HG02884 (cell line): ENCODE results near the gene TMEM30A.

ENCODE experiments used
- ATAC-seq: cut with Tn5 transposase; IDR thresholded peaks from one replicate; pipeline ENCODE4 v1.9.1; 2021; ENCODE audit warnings: mild to moderate bottlenecking, moderate library complexity; ENCODE audit not compliant: unreplicated experiment

The TMEM30A gene

DNA sequence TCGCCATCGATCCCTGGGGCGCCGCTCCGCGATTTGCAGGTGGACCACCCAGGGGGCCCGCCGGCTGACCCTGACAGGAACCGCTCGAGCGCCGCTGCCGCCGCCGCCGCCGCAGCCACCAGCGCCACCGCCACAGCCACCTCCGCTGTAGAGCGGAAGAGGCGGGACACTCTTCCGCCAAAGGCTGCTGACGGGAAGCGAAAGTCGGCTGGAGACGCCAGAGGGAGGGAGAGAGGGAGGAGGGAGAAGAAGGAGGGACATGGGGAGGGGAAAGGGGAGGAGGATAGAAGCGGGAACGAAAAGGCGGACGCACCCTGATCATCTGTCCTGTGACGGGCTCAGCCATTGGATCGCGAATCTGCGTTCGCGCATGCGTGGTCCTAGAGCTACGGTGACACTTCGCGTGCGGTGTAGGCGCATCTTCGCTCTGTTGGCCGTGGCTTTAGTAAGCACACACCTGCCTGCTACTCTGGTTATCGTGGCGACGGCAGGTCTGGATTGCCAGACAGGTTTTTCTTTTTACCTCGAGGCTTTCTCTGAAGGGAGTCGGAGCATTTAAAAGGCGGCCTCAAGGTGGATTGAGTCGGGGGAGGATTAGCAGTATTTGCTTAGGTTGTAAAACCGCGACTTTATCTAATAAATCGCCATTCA lies at the start of gene TMEM30A:
TMEM30A (minus strand) TSS at position 161 of the 651 bp plus-strand sequence; CDS start at position 7, 154 bp downstream.
- ATAC-seq, result peak; percentile 86

DNA sequence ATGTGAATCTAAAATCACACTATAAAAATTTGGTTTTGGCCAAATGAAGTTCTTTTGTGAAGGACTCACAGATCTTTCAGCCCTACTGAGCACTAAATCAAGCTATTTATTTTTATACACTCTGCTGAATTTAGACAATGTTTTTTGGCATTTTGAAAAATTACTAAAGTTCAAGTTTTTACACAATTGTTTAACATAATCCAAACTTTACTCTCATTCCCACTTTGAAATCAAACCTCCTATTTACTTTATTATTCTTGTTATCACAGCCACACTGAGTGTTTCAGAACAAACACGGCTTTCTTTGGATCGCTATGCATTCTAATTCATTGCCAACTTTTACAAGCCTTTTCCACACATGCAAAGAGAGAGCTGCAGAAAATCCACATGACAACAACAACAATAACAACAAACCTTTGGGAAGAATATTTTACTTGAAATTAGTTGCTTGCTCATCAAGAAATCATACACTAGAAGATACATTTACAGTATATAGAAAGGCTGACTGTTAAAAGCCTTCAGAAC lies 49.1 kb upstream of the TMEM30A start:
- ATAC-seq, result no peak

DNA sequence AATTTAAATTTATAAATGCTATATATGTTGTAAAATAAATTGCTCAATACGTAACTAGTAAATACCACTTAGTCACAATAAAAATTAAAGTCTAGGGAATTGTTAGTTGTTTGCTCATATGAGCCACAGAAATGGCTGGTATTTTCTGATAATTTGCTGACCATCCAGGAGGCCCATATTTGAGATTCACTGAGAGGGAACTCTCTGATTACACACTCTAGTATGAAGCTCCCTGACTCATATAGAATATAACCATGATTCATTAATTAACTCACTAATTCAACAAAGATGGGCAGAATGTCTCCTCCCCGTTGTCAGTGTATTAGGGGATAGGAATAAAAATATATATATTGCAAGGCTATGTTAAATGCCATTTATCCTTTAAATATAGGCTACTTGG lies 46.6 kb upstream of the TMEM30A start:
- no peak for ATAC-seq

GRCh38 chr6:75329703-75330102 lies 45.1 kb upstream of the TMEM30A start:
- no peak for ATAC-seq

GRCh38 chr6:75327807-75328206 lies 43.2 kb upstream of the TMEM30A start:
- ATAC-seq, result no peak

DNA sequence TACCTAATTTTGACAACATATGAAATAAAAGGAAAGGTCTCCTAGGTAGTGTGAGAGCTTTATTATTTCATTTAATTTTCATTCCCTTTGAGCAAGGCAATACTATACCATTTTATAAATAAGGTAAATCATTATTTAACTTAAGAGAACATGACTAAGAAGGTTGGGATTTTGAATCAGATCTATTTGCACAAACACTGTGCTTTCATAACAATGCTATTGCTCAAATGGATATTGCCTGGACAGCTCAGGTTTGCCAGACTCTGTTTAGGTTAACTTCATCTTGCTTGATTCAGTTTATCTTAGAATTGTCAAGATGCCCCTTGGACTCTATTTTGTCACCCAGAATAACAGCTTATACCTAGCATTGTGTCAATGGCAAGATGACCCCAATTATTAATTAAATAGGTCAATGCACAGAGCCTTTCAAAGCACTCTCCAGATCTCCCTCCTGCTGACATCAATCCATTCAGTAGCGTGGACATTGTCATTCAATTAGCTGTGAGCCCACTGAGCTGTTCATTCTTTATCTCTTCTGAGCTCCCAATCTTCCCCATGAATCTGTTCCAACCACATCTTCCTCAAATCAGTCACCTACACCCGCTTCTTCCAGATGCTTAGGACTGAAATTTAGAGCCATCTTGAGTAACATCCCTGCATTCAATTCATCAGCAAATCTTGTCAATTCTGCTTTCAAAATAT lies 42.1 kb upstream of the TMEM30A start:
- no peak for ATAC-seq

GRCh38 chr6:75318900-75319299 lies 34.3 kb upstream of the TMEM30A start:
- ATAC-seq, result no peak

- ATAC-seq, result no peak
These were observed 33.1 kb upstream of the TMEM30A start for GRCh38 chr6:75317503-75318206.

DNA sequence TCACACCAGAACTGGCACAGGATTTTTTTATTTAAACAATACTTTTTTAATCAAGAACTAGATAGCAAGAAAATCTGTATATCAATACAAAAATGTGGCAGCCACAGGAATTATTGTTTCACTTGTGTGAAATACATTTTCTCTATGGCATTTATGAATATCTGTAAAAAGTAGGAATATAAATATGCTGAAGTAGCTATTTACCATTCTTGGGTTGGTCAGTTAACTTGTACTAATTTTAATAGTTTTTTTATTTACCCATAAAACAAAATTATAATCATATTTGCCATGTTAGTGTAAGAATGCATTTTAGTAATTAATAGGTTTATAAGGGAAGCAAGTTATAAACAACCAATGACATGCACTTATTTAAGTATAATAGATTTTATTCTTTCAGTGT lies 31.4 kb upstream of the TMEM30A start:
- no peak for ATAC-seq

- no peak for ATAC-seq
These were observed 23.8 kb upstream of the TMEM30A start for GRCh38 chr6:75308250-75308988.

- no peak for ATAC-seq
These were observed 22.9 kb upstream of the TMEM30A start for GRCh38 chr6:75307364-75308004.

- no peak for ATAC-seq
These were observed 21.5 kb upstream of the TMEM30A start for GRCh38 chr6:75306064-75306463.

GRCh38 chr6:75305573-75305972 lies 21.0 kb upstream of the TMEM30A start:
- ATAC-seq, result no peak

DNA sequence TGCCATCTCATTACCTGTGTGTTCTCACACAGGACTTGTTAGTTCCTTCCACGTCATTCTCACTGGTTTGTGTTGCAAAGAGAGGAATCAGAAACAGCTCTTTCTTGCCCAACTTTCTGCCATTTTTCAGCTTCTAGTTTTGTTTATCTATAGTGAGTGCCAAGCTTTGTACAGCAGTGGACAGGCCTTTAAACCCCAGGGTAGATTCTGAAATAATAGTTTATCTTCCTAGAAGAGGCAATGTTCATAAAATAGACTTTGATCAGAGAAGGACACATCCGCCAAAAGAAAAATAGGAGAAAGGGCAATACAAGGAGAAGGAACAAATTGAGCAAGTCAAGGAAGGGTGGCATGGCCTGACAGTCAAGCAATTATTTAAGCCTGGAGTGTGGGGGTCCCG lies 17.7 kb upstream of the TMEM30A start:
- no peak for ATAC-seq

DNA sequence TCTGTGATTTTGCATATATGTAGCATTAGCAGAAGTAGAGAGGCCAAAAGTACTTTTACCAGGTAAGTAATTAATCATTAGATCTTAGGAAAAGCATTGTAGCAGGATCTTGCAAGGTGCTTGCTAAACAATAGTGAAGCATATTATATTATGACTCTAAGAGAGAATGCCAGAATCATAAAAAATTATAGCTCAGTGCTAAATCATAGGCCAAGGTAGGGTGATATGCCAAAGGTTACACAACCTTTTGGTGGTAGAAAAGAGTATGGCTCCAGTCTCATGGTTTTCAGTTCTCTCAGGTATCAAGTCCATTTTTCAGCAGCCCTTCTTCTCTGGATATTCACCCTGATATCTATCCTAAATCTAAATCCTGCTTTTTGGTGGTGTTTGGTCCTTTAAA lies 16.9 kb upstream of the TMEM30A start:
- no peak for ATAC-seq

DNA sequence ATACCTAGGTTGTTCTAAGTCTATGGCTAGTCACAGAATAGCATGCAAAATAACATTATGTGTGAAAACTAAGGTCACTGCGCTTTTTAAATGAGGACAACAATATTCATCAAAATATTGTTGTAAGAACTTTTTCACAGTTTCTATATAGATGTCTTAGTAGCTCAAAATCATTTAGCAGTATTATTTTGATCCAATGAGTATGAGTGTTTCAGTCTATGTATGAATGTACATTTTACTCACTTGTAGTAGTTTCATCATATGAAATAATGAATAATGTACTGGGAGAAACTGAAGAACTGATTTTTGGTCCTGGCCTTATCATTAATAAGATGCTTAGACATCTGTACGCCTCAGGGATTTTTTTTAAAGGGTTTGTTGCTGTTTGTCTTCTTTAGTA lies 16.5 kb upstream of the TMEM30A start:
- no peak for ATAC-seq

- no peak for ATAC-seq
These were observed 15.9 kb upstream of the TMEM30A start for GRCh38 chr6:75300531-75300855.

DNA sequence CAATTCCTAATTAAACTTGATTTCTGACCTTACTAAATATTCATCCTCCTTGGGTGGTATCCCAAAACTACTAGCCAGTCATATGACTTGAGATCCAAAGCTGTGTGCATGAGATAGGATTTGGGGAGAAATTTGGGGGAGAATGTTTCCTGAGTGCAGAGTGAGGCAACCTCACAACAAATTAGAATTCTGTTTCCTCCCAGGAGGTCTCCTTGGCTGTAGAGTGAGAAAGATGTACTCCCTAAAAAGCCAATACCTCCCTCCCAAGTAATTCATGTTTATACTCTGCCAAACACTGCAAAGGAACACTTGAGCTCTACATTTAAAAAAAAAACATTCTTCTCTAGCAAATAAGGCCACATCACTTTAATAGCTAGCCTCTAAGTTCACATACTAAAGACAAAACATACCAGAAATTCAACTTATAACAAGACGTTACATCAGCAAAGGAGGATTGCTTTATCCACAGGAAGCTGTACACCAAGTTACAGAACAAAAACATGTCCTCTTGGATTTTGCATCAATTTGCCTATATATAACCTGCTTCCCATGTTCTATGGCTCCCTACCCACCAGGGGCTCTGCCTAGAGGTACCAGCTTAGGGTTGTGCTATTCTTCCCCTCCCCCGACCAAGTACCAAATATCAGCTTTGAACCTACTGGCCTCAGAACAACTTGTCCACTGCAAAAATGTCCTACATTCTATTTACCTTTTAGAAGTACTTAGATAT lies 15.4 kb upstream of the TMEM30A start:
- no peak for ATAC-seq

GRCh38 chr6:75296811-75297779 lies 12.5 kb upstream of the TMEM30A start:
- ATAC-seq, result peak; percentile 76
